ENCODE results near the gene PDE6G.
A peak's percentile ranks its signal among the peaks of the same experiment; 100 is the strongest.

Gene PDE6G

DNA sequence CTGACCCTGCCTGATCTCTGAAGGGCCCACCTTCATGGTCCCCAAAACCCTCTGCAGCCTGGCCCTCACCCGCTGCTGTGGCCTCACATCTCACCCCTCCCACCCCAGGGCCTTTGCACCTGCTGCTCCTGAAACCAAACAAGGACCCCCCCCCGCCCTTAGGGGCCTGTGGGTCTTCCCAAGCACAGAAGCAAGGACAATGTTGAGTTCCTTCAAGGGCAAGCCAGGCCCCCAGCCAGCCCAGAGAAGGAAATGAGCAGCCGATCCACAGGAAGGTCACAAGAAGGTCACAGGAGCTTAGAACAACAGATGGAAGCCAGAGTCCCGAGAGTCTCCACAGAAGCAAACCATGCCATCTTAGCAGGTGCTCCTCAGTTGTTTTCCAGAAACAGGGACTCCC, 493 bp upstream of the PDE6G start:
- no peak for DNase-seq

DNA sequence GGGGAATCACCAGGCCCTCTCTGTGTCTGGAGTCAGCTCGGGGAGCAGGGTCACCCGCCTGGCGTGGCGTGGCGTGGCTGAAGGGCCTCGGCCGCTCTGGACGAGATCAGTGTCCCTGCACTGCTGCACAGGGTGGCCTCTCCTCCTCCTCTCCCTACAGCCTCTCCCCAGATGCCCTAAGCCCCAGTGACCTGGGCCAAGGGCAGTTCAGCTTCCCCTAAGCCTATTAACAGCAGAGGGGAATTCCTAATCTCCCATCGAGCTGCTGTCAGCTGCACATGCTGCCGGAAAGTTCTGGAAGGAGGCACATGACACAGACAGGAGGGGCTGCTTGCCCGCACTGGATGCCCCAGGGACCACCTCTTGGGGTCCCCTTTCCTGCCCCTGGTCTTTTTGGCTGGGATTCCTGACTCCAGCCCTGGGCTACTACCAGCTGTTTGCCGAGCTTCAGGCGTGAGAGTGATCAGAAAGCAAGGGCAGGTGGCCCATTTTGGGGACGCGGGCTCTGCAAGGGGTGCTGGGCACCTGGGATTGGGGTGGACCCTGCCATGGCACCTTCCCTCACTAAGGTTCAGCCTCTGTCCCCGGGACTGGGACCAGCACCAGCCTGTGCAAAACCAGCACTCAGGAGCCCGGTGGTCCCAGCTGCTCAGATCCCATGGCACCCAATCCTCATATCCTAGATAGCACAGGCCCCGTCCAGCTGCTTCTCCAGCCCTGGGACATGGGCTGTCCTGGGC, 794 bp downstream of the PDE6G start:
- no peak for DNase-seq

DNA sequence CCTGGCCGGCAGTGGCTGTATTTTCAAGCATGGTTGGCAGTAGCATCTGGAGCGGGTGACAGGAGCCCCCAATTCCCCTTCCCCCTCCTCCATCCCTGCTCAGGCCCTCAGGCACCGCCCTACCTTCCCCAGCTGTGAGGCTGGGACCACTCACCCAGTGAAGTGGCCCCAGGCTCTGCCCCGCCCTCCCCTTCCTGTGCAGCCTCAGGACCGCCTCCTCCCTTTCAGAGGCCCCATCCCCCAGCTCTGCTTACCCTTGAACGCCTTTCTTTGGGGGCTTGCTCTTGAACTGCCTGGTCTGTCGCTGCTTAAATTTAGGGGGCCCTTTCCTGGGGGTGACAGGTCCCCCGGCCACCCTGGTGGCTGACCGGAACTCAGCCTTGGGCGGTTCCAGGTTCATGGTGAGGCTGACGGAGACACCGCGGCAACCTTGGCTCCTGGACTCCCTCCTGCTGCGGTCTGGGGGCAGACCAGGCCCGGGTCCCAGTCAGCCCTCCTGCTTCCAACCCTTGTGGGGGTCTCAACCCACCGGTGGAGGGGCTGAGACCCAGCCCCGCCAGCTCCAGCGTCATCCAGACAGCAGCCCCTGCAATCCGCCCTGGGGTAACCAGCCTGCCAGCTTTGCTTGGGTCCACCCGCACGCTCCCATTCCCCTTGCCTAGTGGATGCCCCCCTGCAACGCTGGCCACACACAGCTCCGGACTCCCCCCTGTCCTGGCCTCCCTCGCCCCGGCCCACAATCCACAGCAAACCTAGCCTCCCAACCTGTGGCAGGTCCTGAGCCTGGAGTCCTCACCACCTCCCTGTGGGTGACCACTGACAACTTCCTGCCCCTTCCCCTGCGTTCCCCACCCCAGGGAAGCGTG, 3.2 kb downstream of the PDE6G start:
- DNase-seq: no peak

DNA sequence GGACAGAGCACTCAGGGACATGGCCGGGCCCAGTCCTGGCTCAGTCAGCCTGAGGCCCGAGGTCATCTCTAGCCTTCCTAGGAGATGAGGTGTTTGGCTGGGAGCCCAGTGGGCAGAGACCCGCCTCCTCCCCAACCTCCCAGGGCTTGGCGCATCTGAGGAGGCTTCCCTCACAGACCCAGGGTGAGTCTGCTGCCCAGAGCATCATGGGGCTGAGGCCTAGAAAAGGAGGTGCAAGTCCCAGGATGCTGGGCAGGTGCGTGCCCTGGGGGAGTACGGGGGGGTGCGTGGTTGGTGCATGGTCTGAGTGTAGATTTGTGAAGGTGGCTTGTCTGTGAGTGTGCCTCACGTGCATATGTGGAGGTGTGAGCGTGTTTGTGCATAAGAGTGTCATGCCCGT, 4.7 kb downstream of the PDE6G start:
- DNase-seq: no peak

DNA sequence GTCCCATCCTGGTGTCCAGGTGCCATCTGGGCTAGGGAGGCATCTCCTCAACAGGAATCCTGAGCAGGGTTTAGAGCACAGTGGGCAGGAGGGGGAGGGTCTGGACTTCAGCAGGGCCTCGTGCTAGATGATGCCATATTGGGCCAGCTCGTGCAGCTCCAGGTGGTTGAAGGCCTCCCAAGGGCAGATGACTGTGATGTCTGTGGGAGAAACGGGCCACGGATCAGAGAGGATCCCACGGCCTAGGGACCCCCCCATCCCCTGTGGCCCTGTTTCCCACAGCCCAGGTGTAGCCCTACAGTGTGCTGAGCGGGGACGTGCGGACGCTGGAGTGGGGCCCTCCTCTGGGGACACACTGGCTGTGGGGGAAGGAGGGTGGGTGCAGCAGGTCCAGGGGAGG, 5.4 kb downstream of the PDE6G start:
- no peak for DNase-seq

DNA sequence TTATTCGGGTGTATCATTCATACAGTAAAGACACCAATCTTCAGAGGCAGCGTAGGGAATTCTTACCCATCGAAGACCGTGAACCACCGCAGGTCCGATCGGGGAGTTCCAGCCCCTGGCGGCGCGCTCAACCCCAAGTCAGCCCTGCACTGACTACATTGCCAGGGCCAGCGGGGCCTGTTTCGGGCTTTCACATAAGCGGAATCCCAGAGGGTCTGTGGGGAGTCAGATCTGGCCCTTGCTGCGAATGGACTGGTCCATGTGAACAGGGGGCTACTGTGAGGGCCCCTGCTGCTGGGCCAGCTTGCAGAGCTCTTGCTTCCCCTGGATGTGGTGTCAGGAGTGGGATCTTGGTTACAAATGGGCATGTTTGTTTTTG, 7.6 kb downstream of the PDE6G start:
- DNase-seq: no peak

DNA sequence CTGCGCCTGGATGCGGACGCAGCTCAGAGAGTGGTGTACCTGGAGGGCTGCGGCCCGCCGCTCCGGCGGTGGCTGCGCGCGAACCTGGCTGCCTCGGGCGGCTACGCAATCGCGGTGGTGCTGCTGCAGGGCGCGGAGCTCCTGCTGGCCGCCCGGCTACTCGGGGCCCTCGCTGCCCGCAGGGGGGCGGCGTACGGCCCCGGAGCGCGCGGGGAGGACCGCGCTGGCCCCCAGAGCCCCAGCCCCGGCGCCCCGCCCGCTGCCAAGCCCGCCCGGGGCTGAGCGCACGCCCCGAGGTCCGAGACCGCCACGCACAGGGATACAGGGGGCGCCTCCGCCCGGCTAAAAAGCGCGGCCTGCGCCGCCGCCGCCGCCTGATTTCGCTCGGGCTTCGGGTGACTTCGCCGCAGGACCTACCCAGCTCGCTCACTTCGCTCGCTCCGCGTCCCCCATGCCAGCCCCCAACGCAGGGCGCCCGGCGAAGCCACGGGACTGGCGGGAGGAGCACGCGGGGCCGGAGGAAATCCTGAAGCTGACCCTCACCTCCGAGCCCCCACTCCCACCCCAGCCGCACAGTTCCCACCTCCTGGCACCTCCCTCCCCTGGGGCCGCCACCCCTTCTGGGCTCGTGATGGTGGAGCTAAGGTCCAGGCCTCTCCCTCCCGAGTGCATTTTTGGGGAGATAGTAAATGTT, 8.2 kb downstream of the PDE6G start:
- no peak for DNase-seq

DNA sequence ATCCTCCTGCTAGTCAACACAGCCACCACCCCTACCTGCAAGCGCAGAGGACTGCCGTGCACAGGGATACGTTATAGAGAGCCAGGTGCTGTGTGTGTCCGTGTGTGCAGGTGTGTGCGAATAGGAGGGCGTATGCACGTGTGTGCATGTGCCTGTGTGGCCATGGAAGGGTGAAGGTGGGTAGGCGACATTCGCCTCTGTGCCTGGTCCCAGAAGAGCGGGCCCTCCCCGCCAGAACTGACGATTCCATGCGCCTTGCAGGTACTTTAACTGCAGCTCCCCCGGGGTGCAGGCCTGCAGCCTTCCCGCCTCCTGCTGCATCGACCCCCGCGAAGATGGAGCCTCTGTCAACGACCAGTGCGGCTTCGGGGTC, 8.7 kb downstream of the PDE6G start:
- DNase-seq: no peak

DNA sequence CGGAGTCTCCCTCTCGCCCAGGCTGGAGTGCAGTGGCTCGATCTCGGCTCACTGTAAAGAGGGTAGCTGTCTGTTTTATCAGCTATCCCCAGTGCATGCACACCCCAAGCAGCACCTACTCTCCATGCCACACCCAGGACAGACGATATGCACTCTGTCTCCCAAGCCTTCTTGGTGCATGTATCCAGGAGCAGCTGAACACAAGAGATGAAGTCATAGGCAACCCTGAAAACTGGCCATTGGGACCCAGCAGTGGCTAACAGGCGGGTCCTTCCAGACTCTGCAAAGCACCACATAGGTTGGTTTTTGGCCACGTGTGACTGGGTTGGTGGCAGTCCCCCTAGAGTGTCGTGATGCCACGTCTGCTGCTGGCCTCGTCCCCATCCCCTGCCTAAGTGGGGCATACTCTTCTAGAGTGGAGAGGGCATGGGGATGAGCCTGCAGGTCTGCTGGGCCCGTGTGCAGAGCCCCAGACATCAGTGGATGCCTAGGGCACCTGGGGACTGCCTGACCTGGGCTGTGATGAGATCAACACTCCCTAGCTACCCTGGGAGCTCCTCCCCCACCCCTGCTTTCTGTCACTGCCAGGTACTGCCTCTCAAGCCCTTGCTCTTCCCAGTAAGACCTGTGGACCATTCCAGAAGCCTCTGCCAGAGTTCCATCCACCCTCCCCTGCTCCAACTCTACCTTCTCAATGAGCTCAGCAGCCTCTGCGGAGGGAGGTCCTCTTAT, 9.3 kb downstream of the PDE6G start:
- no peak for DNase-seq

DNA sequence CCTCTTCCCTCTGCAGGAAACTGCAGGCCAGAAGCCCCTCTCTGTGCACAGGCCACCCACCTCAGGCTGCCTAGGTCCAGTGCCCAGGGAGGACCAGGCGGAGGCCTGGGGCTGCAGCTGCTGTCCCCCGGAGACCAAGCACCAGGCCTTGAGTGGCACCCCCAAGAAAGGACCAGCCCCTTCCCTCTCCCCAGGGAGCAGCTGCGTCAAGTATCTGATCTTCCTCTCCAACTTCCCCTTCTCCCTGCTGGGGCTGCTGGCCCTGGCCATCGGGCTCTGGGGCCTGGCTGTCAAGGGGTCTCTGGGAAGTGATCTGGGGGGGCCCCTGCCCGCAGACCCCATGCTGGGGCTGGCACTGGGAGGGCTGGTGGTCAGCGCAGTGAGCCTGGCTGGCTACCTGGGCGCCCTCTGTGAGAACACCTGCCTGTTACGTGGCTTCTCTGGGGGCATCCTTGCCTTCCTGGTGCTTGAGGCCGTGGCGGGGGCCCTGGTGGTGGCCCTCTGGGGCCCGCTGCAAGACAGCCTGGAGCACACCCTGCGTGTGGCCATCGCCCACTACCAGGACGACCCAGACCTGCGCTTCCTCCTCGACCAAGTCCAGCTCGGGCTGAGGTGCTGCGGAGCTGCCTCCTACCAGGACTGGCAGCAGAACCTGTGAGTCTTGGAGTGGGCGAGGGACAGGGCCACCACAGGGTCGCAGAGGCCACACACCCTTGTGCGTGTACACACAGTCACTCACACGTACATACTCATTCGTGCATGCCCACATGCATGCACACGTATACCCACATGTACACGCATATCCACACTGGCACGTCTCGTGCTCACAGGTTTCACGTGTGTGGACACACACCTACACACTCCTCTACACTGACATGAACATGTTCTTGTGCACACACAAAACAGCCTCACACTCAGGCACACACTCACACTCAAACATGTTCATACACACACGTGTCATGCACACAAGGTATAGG, 11.1 kb downstream of the PDE6G start:
- DNase-seq: no peak

DNA sequence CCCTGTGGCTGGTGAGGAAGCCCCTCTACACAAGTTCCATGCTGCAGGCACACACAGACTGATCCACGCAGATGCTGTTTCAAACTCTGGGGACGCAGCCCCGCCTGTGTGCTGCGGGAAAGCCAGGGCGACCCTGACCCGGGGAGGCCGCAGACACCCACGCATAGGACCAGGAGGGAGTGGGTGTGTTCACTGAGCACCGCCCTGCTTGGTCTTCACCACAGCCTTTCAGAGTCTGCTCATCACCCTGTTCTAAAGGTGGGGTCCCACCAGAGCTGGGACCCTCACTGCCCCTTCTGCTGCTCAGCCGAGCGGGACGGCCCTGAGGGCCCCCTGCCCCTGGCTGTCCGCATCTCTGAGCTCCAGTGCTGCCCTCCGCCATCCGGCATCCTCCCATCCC, 11.8 kb downstream of the PDE6G start:
- no peak for DNase-seq

DNA sequence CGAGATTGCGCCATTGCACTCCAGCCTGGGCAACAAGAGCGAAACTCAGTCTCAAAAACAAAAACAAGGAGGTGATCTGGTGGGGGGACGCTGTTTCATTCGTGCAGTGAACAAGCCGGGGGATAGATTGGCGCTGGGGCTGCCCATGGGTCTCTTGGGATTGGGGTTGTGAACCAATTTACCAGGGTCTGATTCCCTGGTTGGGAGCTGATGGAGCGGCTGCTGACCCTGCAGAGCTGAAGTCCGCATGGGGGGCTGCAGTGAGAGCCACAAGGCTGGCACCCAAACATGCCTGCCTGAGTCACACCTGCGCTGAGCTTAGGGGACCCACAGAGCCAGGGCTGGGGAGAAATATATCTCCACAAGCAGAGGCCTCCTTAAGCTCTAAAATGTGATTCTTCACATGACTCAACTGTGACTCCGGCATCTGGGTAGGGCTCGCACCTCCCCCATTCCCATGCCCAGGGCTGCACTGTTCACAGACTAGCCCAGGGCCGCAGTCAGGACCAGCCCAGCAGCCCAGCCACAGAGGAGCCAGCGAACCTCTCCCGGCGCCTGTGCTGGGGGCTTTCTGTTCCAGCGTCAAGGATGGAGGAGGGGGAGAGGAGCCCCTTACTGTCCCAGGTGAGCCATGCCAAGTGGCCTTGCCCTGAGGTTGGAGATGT, 14.4 kb downstream of the PDE6G start:
- DNase-seq: no peak

DNA sequence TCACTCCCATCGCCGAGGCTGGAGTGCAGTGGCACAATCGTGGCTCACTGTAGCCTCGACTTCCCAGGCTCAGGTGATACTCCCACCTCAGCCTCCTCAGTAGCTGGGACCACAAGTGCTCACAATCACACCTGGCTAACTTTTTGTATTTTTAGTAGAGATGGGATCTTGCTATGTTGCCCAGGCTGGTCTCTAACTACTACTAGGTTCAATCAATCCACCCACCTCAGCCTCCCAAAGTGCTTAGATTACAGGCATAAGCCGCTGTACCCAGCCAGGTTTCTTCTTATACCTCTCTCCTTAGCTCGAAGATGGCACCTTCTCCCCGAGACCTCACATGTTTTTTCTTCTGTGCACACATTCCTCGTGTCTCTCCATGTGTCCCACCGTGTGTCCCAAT, 16.3 kb downstream of the PDE6G start:
- DNase-seq: no peak

DNA sequence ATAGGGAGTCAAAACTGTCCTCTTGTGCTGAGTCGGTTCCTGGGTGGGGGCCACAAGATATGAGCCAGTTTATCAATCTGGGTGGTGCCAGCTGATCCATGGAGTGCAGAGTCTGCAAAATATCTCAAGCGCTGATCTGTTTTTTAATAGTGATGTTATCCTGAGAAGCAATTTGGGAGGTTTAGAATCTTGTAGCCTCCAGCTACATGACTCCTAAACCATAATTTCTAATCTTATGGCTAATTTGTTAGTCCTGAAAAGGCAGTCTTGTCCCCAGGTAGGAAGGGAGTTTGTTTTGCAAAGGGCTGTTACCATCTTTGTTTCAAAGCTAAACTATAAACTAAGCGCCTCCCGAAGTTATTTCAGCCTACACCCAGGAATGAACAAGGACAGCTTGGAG, 17.7 kb downstream of the PDE6G start:
- no peak for DNase-seq

DNA sequence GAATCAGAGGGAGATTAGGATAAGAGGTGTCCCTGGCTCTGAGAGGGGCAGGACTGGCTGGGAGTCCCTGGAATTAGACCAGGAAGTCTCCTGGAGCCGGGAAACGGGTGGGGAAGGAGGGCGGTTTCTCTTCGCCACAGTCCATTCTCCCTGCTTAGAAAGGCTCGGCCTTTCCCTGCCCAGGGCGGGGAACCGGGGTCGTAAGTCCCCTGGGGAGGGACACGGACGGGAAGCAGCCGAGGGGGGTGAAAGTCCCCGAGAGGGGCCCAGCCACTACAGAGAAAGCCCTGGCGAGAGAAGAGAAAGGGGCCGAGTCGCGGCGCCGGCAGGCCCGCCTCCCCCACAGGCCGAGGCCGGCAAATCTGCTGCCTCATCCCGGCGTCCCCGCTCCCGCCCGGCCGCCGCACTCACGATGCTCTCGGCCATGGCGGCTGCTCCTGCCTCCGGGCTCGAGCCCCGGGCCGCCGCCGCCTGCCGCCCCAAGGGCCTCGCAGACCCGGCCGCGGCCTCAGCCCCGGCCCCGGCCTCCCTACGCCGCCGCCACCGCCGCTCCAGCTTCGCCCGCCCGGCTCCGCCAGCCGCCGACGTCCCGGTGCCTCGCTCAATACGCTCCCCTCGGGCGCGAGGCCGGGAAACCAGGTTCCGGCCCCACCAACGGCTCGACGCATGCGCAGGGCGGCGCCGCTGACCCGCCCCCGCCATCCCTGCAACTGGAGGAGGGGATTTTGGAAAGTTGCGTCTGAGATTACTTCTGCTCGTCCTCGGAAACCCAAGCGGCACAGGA, 19.6 kb downstream of the PDE6G start, which contains the start of the genes NPLOC4 and TSPAN10:
NPLOC4 (minus strand) TSS at position 608 of the 784 bp plus-strand sequence; CDS start at position 426, 182 bp downstream.
TSPAN10 (plus strand) TSS at position 692 of the 784 bp plus-strand sequence. CDS start 5,217 bp downstream, outside the sequence.
- DNase-seq: peak; percentile 62

DNA sequence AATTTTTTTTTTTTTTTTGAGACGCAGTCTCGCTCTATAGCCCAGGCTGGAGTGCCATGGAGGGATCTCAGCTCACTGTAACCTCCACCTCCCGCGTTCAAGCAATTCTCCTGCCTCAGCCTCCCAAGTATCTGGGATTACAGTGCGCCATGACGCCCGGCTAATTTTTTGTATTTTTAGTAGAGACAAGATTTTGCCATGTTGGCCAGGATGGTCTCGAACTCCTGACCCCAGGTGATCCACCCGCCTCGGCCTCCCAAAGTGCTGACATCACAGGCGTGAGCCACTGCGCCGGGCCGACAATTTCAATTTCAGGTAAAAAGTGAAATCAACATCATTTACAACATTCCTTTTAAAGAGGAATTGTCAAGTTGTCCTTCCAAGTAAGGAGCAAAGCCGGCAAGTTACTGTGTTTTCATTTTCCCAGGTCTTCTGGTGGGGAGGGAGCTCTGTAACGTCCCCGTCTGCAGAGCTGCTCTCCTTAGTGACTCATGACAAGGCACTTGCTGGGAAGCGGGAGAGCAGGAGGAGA, 20.3 kb downstream of the PDE6G start:
- no peak for DNase-seq

DNA sequence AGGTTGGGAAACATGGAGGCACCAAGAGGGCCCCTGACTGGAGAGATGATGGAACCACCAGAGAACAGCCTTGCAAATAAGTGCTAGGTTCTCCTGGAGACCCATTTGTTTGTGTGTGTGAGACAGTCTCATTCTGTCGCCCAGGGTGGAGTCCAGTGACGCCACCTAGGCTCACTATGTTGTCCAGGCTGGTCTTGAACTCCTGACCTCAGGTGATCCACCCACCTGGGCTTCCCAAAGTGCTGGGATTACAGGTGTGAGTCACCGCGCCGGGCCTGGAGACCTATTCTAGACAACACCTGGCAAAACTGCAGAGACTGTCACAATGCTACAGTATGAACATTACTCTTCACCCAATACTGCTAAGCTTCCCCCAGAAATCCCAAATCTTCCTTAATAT, 20.9 kb downstream of the PDE6G start:
- DNase-seq: no peak

DNA sequence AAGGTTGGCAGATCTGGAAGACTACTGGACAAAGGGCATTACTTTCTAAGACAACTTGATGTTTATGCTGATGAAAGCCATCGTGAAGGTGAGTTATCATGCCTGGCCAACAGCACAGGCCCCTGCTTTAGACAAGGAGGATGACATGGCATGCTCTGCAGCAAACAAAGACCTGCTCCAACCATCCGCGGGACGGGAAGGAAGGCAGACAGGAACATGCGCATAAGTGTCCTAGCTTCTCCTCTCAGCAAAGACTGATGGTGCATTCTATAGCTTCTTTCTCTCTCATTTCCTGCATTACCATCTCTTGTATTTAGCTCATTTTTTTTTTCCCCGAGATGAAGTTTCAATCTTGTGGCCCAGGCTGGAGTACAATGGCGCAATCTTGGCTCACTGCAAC, 24.9 kb downstream of the PDE6G start:
- DNase-seq: no peak

DNA sequence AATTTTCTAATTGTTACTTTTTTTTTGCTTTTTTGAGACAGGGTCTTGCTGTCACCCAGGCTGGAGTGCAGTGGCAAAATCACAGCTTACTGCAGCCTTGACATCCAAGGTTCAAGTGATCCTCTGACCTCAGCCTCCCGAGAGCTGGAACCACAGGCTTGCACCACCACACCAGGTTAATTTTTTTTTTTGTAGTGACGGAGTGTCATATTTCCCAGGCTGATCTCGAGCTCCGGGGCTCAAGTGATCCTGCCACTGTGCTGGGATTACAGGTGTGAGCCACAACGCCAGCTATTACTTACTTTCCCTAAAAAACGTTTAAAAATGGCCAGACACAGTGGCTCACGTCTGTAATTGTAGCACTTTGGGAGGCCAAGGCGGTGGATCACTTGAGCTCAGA, 26.1 kb downstream of the PDE6G start:
- DNase-seq: no peak
